ENCODE measurements around the gene TLE4.

- TF ChIP-seq HDAC2 (IDR thresholded peaks at IDR 0.05) = no peak
- no peak for TF ChIP-seq CTCF (IDR thresholded peaks at IDR 0.05)
- no peak for TF ChIP-seq MAX (IDR thresholded peaks at IDR 0.05)
- TF ChIP-seq HOXA7 (CRISPR knock-in tag; IDR thresholded peaks at IDR 0.05) = no peak
- no peak for TF ChIP-seq SMC3 (IDR thresholded peaks at IDR 0.05)
- no peak for TF ChIP-seq POLR2A (IDR thresholded peaks at IDR 0.05; ENCODE audit: low read length)
- no peak for TF ChIP-seq RFX5 (IDR thresholded peaks at IDR 0.05)
- no peak for TF ChIP-seq KDM5A (IDR thresholded peaks at IDR 0.05)
- no peak for TF ChIP-seq MAFK (IDR thresholded peaks at IDR 0.05; ENCODE audit: partially characterized antibody)
- no peak for TF ChIP-seq CEBPB (IDR thresholded peaks at IDR 0.05)
- TF ChIP-seq SREBF2 (IDR thresholded peaks at IDR 0.05) = no peak
Measured at GRCh38 chr9:79588488-79589223, 16.9 kb downstream of the TLE4 start.

Data from A549 (cell line).